Stimulated activated naive CD8-positive, alpha-beta T cell treated with anti-CD3 and anti-CD28 coated beads, Interleukin-15, amount 100 ng/mL, for 72 hours (primary cell): Measurements from ENCODE around the gene SMARCA2.
A peak's percentile ranks its signal among the peaks of the same experiment; 100 is the strongest.

Source experiments
- ATAC-seq: fragments of 150-1000 bp; cut with Tn5 transposase; 2 replicates; pipeline ENCODE4 v1.10.0; 2021; ENCODE audit warnings: mild to moderate bottlenecking, moderate library complexity
- DNase-seq, 2 donors: peaks; one replicate each; pipeline ENCODE4 v3.0.0; 2021 to 2022
- H3K27ac Mint-ChIP-seq, 2 donors: one replicate each; pipeline ENCODE4 v1.8.0; 2022; ENCODE audit warnings: mild to moderate bottlenecking in 2 of 2, mixed read lengths in 2 of 2, moderate library complexity in 2 of 2
- H3K27me3 Mint-ChIP-seq: one replicate; pipeline ENCODE4 v1.8.0; 2022; ENCODE audit warnings: mixed read lengths
- H3K4me1 Mint-ChIP-seq: one replicate; pipeline ENCODE4 v1.8.0; 2022; ENCODE audit warnings: mild to moderate bottlenecking, mixed read lengths
- H3K4me3 Mint-ChIP-seq, 2 donors: one replicate each; pipeline ENCODE4 v1.8.0; 2022; ENCODE audit warnings: mild to moderate bottlenecking in 2 of 2, mixed read lengths in 2 of 2, moderate library complexity in 1 of 2
- H3K9me3 Mint-ChIP-seq, 2 donors: one replicate each; pipeline ENCODE4 v1.8.0; 2022; ENCODE audit warnings: mixed read lengths in 2 of 2

The SMARCA2 gene

DNA sequence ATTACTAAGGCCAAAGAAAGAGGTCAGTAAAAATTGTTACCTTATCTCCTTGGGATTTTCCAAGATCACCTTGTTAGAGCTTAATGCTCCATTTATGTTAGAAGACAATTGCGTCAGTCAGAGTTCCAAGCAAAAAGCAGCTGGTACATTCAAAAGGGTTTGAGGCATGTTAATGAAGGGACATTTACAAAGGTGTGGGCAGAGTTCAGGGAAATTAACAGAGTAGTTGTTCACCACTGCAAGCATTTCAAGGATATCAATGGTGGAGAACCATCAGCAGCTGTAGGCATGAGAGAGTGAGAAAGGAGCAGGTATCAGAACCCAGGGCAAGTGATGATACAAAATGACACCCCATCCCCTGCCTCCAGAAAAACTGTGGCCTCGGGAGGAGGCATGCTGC, 17.0 kb upstream of the SMARCA2 start:
- no peaks in the 10 kb centered on the region for H3K27me3 Mint-ChIP-seq
- H3K4me1 Mint-ChIP-seq = peaks cover under 1% of the 10 kb centered on the region
- DNase-seq (no peak), ATAC-seq (no peak)
- H3K4me3 Mint-ChIP-seq = no peak overlapping the region
- peaks cover 5% of the 10 kb centered on the region in 2 donors for H3K9me3 Mint-ChIP-seq
- no peak overlapping the region for H3K27ac Mint-ChIP-seq

DNA sequence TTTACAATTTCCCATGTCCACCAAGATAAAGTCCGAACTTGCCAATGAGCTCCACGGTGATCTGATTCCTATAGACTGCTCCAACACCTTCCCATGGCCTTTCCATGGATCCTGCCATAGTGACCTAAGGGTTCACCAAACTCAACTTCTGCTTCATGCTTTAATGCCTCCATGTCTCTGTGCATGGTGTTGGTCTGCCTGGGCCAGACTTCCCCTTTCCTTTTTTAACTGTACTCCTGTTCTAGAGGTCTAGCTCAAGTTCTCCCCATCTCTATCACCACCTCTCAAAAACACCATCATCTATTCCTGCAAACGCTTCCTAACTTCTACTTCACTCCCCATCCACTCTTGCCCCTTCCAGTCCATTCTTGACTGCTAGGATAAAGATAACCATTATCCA, 14.8 kb upstream of the SMARCA2 start:
- Mint-ChIP-seq H3K9me3 (peaks cover 5% of the 10 kb centered on the region in 2 donors), H3K27ac (no peak overlapping the region), H3K27me3 (no peaks in the 10 kb centered on the region), H3K4me3 (no peak overlapping the region), H3K4me1 (peaks cover 15% of the 10 kb centered on the region)
- DNase-seq (no peak), ATAC-seq (no peak)

DNA sequence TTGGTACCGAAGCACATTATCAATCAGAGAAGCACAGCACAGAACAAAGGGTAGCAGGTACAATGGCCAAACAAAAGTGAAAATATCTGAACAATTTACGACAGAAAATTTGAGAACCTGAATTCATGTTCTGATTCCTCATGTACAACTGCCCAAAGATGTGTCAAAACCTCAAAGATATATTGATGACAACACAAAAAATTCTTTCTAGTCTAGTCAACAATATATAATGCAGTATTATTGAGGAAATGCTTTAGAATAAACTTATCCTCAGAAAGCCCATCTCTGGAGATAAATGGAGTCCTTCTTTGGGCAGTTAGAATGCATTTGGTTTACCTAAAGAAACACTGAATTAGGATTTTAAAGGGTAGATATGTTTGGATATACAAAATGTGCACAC, 6.8 kb upstream of the SMARCA2 start:
- Mint-ChIP-seq H3K27ac (no peak overlapping the region), H3K9me3 (no peaks in the 10 kb centered on the region), H3K4me1 (peaks cover 41% of the 10 kb centered on the region), H3K27me3 (no peaks in the 10 kb centered on the region), H3K4me3 (no peak overlapping the region)
- ATAC-seq = no peak
- no peak for DNase-seq

DNA sequence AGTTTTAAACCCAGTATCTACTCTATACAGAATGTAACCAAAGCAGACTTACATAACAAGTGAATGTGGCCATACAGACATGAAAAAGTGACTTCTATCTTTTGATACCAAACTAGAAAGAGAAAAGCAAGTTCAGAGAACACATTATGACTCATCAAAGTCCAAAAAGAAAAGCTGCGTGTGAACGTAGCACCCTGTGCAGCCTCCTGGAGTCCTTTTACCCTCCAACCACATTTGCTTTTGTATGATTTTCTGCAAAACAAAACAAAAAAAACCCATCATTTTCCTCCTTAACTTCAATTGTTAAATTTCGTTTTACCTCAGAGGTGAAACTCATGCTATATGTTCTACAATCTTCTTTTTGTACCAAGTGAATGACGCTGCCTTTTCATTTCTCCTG, 2.8 kb upstream of the SMARCA2 start:
- peak overlapping the region in 1 of 2 donors; percentile 42 for H3K27ac Mint-ChIP-seq
- no peak for ATAC-seq
- H3K9me3 Mint-ChIP-seq = no peaks in the 10 kb centered on the region
- peak; percentile 20 to 36 for DNase-seq
- H3K4me1 Mint-ChIP-seq = peaks cover 37% of the 10 kb centered on the region
- no peaks in the 10 kb centered on the region for H3K27me3 Mint-ChIP-seq
- peak overlapping the region in 1 of 2 donors; percentile 47 for H3K4me3 Mint-ChIP-seq

DNA sequence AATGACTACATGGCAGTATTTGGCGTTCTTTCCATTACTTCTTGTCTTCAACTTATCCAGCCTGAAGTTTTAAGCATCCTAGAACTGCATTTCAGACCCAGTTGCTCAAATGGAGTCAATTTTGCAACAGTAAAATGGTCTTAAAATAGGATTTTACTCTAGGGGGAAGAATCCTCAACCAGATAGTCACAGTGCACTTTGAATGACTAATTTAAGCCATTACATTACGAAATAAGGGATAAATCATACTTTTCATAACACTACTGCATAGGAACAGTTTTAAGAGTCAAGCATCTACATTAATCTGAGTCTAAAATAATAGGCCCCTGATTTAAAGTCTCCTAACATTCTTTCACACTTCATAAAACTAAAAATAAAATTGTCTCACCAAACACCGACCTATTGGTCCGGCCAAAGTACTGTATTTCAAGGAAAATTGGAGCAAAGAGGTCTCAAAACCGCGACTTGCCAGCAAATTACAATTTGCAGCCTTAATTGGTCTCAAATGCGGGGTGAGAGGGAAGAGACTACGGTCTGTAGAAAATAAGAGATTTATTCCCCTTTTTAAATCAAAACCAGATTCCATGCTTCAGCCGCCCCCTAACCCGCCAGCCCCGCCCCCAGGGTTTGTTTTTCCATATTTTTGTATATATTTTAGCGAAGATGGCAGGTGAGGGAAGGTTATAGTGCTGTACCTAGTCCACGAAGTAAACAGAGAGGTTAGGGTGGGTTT, 1.2 kb upstream of the SMARCA2 start:
- H3K4me3 Mint-ChIP-seq = peak overlapping the region; percentile 92 to 97
- H3K27ac Mint-ChIP-seq = peak overlapping the region in 1 of 2 donors; percentile 57
- DNase-seq (no peak), ATAC-seq (no peak)
- H3K27me3 Mint-ChIP-seq = no peaks in the 10 kb centered on the region
- H3K4me1 Mint-ChIP-seq = peaks cover 43% of the 10 kb centered on the region
- H3K9me3 Mint-ChIP-seq = no peaks in the 10 kb centered on the region

DNA sequence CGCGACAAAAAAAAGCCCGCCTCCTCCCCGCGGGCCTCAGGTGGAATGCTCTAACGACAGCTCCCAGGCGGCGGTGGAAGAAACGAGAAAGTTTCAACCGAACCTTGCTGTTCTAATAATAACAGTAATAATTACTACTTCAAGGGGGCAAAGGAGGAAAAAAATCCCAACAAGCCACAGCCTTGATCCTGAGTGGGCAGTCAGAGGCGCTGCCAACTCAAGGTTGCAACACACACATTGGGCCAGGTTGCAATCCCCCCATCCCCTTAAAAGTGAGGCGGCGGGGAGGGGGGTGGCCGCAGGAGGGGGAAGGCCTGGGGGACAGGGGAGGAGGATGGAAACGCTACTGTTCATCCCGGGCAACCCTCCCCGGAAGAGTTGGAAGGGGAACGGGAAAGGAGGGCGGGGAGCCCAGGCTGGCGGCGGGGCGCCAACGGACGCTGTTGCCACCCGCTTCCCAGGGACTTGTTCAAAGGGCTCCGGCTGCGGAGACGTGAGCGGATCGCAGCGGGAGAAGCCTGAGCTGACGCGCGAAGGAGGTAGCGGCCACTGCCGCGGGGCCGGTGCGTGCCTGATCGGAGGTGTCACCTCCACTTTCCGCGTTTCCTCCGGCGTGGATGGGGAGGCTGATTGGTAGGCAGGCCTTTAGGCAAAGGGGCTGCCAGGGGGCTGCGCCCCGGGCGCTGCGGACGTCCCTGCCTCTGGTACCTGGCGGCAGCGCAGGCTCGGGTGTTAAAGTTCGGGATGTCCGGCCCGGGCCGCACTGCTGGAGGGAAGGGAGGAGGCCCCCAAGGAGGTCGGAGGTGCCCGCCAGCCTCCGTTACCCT, 647 bp downstream of the SMARCA2 start:
- H3K4me3 Mint-ChIP-seq = peak overlapping the region; percentile 92 to 97
- no peaks in the 10 kb centered on the region for H3K9me3 Mint-ChIP-seq
- ATAC-seq (peak; percentile 1), DNase-seq (peak; percentile 68 to 69)
- no peaks in the 10 kb centered on the region for H3K27me3 Mint-ChIP-seq
- peaks cover 55% of the 10 kb centered on the region for H3K4me1 Mint-ChIP-seq
- peak overlapping the region; percentile 99 for H3K27ac Mint-ChIP-seq

DNA sequence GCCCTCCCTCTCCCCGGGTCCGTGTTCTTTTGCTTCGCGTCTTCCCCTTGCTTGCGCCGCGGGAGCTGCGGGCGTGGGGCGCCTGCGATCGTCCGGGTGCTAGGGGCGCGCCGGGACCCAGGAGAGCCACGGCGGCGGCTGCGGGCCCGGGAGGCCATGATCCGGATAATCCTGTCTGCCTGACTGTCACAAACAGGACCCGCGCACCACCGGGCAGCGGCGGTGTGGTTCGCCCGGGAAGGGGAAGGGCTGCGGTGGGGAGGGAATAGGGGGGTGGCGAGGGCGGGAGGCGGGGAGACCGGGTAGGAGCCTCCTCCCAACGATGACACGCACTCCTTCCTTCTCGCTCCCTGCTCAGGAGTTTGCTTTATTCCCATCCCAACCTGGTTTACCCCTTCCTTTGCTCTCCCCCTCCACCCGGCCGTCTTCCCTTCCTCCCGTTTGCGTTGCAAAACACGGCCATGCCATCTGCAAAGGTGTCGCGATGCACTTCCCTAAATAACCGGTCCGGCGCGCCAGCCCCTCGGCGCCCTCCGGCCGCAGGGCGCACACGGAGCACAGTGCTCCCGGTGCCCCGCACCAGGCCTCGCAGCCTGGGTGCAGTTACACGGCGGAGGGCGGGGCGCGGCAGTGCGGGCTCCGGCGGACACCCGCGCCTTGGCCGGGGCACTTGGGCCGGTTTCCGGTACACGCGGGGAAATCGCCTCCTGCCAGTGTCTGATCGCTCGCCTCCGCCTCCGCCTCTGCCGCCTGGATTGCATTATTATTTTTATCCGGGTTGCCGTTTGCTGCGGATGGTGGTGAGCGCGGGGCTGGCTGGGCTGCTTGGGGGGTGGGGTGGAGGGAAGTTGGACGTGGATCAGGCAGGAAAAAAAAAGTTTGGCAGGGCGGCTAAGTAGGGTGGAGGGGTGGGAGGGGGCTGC, 1.5 kb downstream of the SMARCA2 start:
- H3K4me1 Mint-ChIP-seq = peaks cover 54% of the 10 kb centered on the region
- ATAC-seq (peak; percentile 18), DNase-seq (peak; percentile 58 to 59)
- H3K9me3 Mint-ChIP-seq = no peaks in the 10 kb centered on the region
- H3K27me3 Mint-ChIP-seq = no peaks in the 10 kb centered on the region
- peak overlapping the region; percentile 98 to 99 for H3K27ac Mint-ChIP-seq
- peak overlapping the region; percentile 92 to 97 for H3K4me3 Mint-ChIP-seq

DNA sequence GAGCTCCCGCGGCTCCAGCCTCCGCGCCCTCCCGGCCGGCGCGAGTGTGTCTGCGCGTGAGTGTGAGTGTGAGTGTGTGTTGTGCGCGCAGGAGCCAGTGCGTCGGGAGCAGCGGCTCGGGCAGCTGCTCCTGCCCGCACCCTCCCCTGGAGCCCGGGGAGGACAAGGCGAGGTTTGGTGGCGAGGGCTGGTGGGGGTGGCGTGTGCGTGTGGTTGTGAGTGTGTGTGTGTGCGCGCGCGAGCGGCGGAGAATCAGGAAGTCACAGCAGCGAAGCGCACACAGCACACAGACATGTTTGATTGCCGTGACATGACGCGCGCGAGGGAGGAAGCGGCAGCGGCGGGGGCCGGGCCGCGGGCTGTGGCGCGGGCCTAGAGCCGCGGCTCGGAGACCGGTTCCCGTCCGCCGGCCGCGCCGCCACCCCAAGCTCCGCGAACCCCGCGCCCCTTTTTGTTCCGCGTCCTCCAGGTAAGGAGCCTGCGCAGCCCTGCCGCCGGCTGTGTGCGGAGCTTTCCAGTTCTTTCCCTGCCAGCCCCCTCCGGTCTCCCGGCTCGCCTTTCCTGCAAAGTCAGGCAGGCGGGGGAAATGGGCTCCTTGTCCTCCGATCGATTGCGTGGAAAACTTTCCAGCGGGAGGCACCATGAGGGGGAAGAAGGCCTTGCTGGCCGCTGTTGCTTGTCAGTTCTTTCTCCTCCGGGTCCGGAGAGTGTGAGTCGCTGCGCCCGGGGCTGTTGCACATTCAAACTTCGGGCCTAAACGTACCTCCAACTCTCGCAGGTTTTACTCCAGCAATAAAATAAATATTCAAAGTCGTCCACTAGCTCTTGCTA, 2.4 kb downstream of the SMARCA2 start:
- DNase-seq = peak; percentile 70 to 77
- ATAC-seq = peak; percentile 44
- Mint-ChIP-seq H3K4me1 (peaks cover 54% of the 10 kb centered on the region), H3K27me3 (no peaks in the 10 kb centered on the region), H3K4me3 (peak overlapping the region; percentile 92 to 97), H3K9me3 (no peaks in the 10 kb centered on the region), H3K27ac (peak overlapping the region; percentile 98 to 99)

DNA sequence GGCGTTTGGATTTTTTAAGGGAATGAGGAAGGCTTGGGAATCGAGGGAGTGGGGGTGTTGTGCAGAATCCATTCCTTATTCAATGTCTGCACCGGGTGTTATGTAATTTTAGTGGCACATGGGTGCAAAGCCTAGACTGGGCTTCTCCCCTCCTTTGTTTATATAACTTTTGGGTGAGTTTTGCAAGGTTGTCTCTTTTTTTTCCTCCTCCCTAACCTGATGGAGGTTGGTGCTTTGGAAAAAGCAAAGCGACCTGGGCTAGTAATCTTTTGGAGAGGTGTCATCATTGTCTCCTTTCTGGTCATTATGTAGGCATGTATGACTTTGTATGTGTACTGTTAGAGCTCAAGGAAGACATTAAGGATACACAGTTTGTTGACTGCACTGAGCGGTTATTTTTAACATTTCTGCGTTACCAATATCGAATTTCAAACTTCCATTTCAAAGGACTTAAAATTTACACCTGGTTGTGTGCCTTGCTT, 3.1 kb downstream of the SMARCA2 start:
- H3K27ac Mint-ChIP-seq = peak overlapping the region; percentile 90 to 99
- no peaks in the 10 kb centered on the region for H3K27me3 Mint-ChIP-seq
- peaks cover 54% of the 10 kb centered on the region for H3K4me1 Mint-ChIP-seq
- ATAC-seq (no peak), DNase-seq (no peak)
- no peaks in the 10 kb centered on the region for H3K9me3 Mint-ChIP-seq
- peak overlapping the region; percentile 92 to 97 for H3K4me3 Mint-ChIP-seq

DNA sequence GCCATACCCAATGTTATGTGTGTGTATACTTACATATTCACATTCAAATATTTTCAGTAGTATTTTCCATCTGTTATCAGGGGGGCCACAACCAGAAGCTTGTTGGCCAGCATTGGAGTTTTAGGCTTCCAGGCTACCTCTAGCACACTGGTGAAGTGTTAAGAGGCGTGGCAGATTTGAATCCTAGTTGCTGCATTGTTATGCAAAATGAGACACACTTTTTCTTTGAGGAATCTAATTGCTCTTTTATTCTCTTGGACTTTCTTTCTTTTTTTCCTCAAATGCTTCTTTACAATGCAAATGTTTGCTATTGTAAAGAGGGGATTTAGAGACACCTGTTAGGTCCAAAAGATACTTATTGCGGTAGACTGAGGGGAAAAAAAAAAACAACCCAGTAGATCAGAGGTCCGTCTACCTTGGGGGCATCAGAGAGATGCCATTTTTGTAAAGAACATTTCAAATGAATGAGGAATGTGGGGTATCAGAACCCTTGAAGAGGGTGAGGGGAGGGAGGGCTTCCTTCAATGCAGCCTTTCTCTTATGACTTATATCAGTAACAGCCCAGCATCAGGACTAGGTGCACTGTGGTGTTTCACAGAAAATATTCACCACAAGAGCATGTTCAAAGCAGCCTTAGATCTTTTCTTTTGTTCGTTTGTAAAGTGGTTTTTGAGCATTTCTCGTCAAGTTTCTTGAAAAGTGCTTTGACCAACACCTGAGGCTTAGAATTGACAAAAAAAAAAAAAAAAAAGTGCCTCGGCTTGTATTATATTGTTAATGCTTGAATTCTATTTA, 3.8 kb downstream of the SMARCA2 start:
- peak overlapping the region in 1 of 2 donors; percentile 90 for H3K27ac Mint-ChIP-seq
- no peaks in the 10 kb centered on the region for H3K9me3 Mint-ChIP-seq
- no peaks in the 10 kb centered on the region for H3K27me3 Mint-ChIP-seq
- H3K4me1 Mint-ChIP-seq = peaks cover 54% of the 10 kb centered on the region
- peak; percentile 26 for ATAC-seq
- peak overlapping the region; percentile 92 to 97 for H3K4me3 Mint-ChIP-seq
- DNase-seq = peak in 1 of 2 donors; percentile 43

DNA sequence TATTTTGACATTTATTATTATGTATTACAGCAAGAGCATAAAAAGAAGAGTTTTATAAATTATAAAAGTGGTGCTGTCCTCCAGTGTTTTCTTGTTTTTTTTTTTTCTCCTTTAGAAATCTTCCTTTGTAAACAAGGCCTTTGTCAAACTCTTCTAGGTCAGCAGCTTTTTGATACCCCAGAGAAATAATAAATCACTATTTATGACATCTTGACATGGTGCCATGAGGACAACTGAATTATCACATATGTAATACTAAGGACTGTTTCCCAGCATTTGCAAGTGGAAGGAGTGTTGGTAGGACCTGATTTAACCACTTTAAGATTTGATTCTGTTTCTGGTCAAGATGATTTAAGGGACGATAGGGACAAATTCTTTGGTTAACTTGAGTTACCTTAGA, 4.6 kb downstream of the SMARCA2 start:
- Mint-ChIP-seq H3K4me3 (peak overlapping the region; percentile 62 to 79), H3K4me1 (peaks cover 60% of the 10 kb centered on the region), H3K27ac (peak overlapping the region in 1 of 2 donors; percentile 65), H3K9me3 (no peaks in the 10 kb centered on the region), H3K27me3 (no peaks in the 10 kb centered on the region)
- ATAC-seq (no peak), DNase-seq (no peak)

DNA sequence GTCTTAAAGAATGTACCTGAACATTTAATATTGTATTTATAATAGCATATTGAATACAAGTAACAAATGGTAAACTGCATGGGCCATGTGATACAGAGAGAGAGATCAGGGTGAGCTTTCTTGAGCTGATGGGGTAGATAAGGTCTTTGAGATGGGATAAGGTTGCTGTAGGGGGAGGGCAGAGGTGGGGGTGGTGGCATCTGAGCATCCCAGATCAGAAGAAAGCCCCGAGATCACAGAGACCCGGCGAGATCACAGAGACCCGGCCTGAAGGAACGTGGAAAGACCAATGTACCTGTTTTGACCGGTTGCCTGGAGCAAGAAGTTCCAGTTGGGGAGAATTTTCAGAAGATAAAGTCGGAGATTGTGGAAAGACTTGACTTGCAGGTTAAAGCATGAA, 6.6 kb downstream of the SMARCA2 start:
- DNase-seq (no peak), ATAC-seq (no peak)
- Mint-ChIP-seq H3K27ac (peak overlapping the region; percentile 5 to 24), H3K4me3 (peak overlapping the region; percentile 70 to 76), H3K27me3 (no peaks in the 10 kb centered on the region), H3K4me1 (peaks cover 76% of the 10 kb centered on the region), H3K9me3 (no peaks in the 10 kb centered on the region)

DNA sequence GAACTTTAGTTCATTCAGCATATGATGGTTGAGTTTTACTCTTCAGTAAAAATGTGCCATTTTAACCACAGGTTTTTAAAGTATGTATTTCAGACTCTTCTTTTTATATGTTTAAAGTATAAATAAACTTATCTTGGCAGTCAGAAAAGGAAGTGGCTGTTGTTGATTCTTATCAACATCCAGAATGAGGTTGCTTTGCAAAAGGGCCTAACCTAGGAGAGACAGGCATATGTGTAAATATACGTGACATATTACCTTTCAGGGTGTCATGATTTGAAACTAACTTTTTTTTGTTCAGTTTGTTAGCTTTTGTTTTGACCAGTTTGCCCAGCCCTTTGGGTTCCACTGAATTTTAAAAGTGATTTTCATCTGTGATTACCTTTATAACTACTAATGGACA, 7.4 kb downstream of the SMARCA2 start:
- no peak for DNase-seq
- Mint-ChIP-seq H3K27me3 (no peaks in the 10 kb centered on the region), H3K4me3 (peak overlapping the region; percentile 66 to 76), H3K9me3 (no peaks in the 10 kb centered on the region), H3K27ac (peak overlapping the region in 1 of 2 donors; percentile 54), H3K4me1 (peaks cover 84% of the 10 kb centered on the region)
- no peak for ATAC-seq

DNA sequence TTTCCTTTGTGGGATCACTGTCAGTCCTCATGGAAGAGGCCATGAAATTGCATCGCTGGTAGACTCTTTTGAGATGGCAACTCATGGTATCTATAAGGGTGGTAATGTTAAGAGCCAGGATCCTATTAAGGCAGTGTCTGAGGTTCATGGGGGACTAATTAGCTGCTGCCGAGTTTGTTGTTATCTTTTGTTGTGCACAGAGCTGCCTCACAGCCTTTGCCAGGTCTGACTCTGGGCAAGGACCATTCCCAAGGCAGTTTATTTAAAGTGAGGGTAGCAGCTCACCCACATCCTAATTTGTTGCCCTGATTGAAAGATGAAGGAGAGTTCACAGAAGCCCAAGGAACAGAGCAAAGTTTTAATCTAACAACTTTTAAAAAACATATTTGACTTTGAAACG, 7.9 kb downstream of the SMARCA2 start:
- no peak for ATAC-seq

More for the DNA sequence above, 7.9 kb downstream of the SMARCA2 start:
- Mint-ChIP-seq H3K27ac (peak overlapping the region; percentile 59 to 81), H3K9me3 (no peaks in the 10 kb centered on the region), H3K4me3 (peak overlapping the region; percentile 66 to 76), H3K4me1 (peaks cover 89% of the 10 kb centered on the region), H3K27me3 (no peaks in the 10 kb centered on the region)
- DNase-seq = no peak
